Measurements from ENCODE around the gene DHX57.

- TF ChIP-seq, protein P1, sequence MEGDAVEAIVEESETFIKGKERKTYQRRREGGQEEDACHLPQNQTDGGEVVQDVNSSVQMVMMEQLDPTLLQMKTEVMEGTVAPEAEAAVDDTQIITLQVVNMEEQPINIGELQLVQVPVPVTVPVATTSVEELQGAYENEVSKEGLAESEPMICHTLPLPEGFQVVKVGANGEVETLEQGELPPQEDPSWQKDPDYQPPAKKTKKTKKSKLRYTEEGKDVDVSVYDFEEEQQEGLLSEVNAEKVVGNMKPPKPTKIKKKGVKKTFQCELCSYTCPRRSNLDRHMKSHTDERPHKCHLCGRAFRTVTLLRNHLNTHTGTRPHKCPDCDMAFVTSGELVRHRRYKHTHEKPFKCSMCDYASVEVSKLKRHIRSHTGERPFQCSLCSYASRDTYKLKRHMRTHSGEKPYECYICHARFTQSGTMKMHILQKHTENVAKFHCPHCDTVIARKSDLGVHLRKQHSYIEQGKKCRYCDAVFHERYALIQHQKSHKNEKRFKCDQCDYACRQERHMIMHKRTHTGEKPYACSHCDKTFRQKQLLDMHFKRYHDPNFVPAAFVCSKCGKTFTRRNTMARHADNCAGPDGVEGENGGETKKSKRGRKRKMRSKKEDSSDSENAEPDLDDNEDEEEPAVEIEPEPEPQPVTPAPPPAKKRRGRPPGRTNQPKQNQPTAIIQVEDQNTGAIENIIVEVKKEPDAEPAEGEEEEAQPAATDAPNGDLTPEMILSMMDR (IDR thresholded peaks at IDR 0.05; ENCODE audit: poor library complexity, severe bottlenecking): no peak
- TF ChIP-seq MXI1 (conservative IDR thresholded peaks at IDR 0.05; ENCODE audit: poor library complexity, severe bottlenecking) (no peak), SMC3 (conservative IDR thresholded peaks at IDR 0.05; ENCODE audit: poor library complexity) (no peak), EZH2 (IDR thresholded peaks at IDR 0.05; ENCODE audit: borderline replicate concordance, insufficient read depth, low read length, poor library complexity, severe bottlenecking) (no peak), TAF1 (IDR thresholded peaks at IDR 0.05; ENCODE audit: low read depth) (no peak)
Observed at GRCh38 chr2:38775921-38776225, 99.9 kb downstream of the DHX57 start.
